GM18867 (cell line): ENCODE data around the gene BNIP5.

Source experiments
- ATAC-seq: cut with Tn5 transposase; IDR thresholded peaks from one replicate; pipeline ENCODE4 v1.9.1; 2021; ENCODE audit warnings: mild to moderate bottlenecking, moderate library complexity; ENCODE audit not compliant: unreplicated experiment

The BNIP5 gene

DNA sequence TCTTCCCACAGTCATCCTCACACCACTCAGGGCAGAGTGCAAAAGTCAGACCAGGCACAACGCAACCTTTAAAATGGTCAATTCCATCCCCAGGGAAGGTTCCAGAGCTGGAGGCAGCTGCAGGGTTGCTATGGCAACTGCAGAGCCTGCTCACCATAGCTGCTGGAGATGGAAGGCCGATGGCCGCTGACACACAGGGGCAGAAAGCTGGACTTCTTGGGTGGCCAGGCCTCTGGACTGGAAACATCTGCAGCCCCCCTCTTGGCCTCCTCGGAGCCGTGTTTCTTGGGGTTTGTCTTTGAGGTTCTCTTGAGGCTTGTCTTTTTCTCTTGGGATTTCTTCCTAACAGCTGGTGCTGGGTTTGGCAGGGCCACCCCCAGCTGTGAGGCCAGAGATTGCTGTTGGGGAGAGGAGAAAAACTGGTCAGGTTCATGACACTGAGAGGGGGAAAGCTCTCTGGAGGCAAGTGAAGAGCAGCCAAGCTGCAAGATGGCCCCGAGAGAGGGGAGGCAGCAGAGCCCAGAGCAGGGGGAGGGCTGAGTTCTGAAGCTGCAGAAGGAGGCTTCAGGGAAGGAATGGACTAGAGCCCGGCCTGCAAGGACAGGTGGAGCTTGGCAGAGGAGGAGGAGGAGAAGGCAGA, 10.2 kb downstream of the BNIP5 start:
- ATAC-seq = no peak

DNA sequence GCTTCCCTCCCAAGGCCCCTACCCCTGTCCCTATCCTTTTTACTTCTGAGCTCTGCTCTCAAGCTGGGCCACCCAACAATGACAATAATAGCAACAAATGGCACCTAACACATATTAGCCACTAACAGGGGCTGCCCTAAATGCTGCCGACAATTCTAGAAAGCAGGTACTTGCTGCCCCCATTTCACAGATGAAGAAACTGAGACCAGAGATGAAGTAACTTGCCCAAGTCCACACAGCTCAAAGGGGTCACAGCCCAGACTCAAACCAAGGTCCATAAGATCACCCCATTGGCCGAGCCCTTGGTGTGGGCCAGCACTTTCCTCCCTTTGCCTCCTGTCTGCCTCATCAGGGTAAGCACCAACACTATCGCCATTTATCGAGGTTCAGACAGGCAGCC, 12.0 kb downstream of the BNIP5 start:
- ATAC-seq = no peak

DNA sequence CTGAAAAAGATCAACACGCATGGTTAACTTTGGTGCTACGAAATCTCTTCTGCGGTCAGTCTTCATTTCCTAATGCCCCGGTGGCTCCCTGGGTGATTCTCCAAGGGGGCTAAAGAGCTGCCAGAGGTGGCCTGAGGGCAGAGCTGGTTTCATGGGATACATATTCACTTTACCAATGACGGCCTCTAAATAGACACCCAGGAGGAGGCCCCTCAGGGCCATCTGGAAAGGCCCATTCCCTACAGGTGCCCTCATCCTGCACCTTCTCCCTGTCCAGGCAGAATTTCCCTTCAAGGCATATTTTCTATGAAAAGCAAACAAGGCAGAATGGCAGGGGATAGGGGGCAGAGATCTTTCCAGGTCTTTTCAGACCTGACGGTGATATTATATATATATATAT, 12.5 kb downstream of the BNIP5 start:
- ATAC-seq = no peak

- no peak for ATAC-seq
Measured at GRCh38 chr6:36323062-36323461, 13.6 kb downstream of the BNIP5 start.

- ATAC-seq = no peak
Measured at GRCh38 chr6:36322591-36322990, 14.1 kb downstream of the BNIP5 start.

- no peak for ATAC-seq
Measured at GRCh38 chr6:36320475-36320874, 16.2 kb downstream of the BNIP5 start.

DNA sequence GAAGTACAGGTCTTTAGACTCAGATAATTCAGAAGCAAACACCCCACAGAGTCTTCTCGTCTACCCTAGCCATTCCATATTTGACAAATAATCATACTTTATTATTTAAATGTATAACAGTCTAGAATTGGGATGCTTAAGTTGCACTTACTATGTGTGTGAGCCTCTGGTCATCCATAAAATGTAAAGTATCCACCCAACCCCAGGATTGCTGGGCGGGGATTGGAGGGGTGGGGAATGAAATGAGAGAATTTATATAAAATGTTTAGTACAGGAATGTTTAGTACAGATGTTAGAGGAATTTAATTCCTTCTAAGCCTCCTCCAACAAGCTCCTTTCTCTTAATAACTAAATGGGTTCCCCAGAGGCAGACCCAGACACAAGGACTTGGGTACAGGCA, 16.9 kb downstream of the BNIP5 start:
- no peak for ATAC-seq

- ATAC-seq = no peak
Measured at GRCh38 chr6:36319436-36319762, 17.3 kb downstream of the BNIP5 start.

GRCh38 chr6:36318690-36319435, 17.8 kb downstream of the BNIP5 start:
- ATAC-seq = no peak

DNA sequence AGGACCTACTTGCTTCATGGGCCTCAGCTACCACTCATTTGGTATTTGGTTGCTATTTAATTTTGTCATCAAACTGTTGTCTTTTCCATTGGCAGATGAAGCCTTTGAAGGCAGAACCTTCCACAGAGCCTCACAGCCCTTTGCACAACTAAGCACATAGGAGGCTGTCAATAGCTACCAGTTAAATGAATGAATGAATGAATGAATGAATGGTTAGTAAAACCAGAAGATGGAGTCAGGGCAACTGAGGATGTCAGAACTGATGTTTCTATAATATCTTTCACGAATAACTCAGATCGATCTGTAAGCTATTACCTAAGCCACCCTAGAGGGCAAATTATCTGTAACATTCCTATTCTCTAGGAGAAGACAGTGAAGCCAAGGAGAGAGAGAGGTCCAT, 19.1 kb downstream of the BNIP5 start:
- no peak for ATAC-seq

GRCh38 chr6:36315921-36316320, 20.8 kb downstream of the BNIP5 start:
- no peak for ATAC-seq

DNA sequence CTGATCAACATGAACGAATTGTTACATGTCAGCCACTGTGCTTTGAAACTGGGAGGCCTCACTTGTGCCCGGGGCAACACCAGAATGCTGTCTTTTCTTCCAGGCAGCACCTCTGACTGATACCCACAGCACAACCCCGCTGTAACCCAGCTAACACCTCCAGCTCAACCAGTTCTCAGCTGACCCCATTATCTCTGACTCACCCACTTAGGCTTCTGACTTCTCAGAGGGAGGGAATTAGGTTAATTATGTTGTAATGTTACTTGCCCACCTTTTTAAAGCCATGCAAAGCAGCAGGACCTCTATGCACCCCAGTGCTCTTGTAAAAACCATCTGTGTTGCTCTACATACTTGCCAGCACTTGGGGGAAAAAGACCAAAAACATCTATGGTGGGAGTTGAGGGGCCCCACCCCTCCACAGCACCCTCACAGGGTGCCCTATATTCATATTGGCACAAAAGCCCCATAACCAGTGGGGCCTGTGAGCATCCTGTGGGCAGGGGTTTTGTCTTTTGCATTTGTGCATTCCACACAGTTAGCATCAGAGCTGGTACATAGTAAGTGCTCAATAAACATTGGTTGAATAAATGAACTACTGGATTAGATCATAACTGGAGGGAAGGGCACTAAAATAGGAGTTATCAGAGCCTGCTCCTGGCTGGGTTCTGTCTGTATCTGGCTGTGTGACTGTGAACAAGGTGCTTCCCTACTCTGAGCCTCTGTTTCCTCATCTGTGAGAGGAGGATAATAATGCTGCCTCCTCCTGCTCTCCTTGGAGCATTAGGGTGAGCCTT, 22.3 kb downstream of the BNIP5 start:
- no peak for ATAC-seq

- ATAC-seq = no peak
Measured at GRCh38 chr6:36313649-36313936, 23.1 kb downstream of the BNIP5 start.

DNA sequence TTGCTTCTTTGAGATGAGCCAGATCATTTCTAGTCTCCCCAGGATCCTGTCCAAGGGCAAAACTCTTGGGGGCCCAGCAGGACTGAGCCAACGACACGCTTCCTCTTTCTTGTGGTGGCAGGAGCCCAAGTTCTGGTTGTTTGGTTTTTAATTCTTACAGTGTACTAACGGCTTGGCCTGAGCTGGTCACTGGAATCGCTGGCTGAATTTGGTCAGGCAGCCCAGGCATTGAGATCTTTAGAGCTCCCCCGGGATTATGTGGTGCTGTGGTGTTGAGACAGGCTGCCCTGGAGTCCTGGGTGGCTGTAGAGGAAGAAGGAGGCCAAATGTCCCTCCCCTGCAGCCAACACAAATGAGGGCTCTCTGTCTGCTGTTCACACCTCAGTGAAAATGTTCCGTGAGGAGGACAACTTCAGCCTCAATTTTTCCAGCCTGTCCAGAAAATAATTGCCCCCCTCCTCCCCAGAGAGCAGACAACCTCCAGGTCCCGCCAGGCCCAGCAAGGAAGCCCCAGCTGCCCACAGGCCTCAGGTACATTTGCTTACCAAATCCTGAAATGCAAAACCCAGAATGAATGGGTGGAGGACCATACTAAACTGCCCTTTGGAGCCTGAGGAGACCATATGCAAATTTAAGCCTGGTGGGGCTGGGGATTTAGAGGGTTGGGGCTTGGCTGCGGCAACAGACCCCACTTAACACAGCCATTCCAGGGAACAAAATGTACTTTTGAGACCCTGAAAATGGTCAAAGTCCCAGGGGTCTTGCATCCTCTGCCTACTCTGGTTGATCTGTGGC, 23.6 kb downstream of the BNIP5 start:
- ATAC-seq = no peak

DNA sequence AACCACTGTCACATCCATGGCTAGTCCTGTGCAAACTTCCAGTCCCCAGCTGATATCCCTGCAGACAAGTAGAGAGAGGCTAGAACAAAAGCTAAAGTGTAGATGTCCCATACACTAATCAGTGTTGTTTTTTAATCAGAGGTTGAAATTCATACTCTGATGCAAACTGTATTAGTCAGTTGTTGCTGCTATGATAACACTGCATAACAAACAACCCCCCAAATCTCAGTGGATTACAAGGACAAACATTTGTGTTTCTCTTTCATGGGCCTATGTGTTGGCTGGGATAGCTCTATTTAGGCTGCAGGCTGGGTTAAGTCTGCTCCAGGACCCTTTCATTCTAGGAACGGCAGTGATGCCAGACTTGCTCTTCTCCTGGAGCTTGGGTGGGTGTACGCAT, 26.8 kb downstream of the BNIP5 start:
- no peak for ATAC-seq

DNA sequence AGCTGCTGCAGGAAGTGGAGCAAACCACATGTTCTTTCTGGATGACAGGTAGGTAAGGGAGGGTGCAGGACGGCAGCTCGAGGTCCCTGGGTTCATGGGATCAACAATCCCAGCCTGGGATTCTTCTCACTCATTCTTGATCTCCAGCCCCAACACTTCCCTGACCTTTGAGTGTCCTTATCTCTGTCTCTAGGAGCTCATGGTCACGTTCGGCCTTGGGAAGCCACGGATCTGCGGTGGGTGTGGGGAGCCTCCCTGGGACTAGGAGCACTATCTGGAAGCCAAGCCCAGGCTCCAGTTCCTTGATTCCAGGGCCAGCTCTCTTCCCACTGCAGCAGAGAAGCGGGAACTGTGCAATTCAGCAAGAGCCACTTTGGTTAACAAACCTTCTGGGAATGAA, 27.5 kb downstream of the BNIP5 start:
- ATAC-seq = no peak

GRCh38 chr6:36308514-36308913, 28.2 kb downstream of the BNIP5 start:
- no peak for ATAC-seq

DNA sequence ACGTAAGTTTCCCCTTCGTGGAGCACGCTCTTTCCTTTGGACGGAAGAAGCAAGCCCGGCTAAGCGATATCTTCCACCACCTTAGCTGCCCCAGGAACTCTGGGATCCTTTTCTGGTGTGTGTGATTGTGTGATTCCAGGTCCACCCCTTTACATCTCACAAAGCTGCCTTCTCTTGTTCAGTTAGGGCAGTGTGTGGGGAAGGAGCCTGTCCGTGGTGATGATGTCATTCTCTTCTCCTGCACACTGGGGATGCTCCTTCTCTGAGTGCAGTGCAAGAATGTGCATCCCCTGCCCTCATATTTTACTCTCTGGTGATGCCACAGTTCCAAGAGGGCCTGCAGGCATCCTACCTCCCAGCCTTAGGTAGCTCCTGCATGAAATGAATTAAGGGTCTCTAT, 30.3 kb downstream of the BNIP5 start:
- ATAC-seq = no peak

GRCh38 chr6:36305885-36306284, 30.8 kb downstream of the BNIP5 start:
- ATAC-seq = no peak

DNA sequence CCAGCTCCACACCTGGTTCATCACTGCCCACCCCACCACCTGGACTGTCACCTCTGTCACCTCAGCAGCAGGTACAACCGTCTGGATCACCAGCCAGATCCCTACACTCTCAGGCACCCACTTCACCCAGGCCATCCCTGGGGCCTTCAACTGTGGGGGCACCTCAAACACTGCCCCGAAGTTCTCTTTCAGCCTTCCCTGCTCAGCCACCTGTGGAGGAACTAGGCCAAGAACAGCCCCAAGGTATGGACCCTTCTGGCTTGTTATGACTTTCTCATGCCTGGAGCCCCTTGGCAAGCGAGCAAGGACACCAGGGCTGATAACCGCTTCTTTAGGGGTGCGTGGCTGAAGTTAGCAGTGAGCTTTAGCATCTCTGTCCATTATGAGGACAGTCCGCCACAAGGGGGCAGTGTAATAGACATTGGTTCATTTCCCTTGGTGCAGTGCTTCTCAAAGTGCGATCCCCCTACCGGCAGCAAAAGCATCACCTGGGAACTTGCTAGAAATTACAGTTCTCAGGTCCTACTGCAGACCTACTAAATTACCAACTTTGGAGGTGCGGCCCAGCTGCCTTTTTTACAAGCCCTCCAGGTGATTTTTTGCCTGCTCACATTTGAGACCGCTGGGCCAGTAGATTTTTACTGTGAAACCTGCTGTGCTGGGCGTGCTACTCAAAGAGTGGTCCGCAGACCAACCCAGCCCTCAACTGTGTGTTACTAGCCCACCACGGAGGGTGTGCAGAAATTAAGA, 34.3 kb downstream of the BNIP5 start:
- ATAC-seq = peak; percentile 58

GRCh38 chr6:36301781-36302180, 34.9 kb downstream of the BNIP5 start:
- no peak for ATAC-seq
